GM12873 (cell line): ENCODE measurements around the gene SLC6A18.

Source experiments
- CTCF ChIP-seq: IDR thresholded peaks from 2 replicates; pipeline ENCODE4 v1.5.1; 2012; ENCODE audit warnings: low read depth, mild to moderate bottlenecking, moderate library complexity, low read length, control low read depth; ENCODE audit not compliant: insufficient read depth; ENCODE audit errors: missing control alignments

The SLC6A18 gene

GRCh38 chr5:1189269-1189668 is 35.9 kb upstream of the SLC6A18 start:
- no peak for TF ChIP-seq CTCF

- no peak for TF ChIP-seq CTCF
Measured at GRCh38 chr5:1190278-1190677, 34.9 kb upstream of the SLC6A18 start.

- no peak for TF ChIP-seq CTCF
Measured at GRCh38 chr5:1190837-1191239, 34.3 kb upstream of the SLC6A18 start.

- no peak for TF ChIP-seq CTCF
Measured at GRCh38 chr5:1192971-1193590, 32.1 kb upstream of the SLC6A18 start.

- no peak for TF ChIP-seq CTCF
Measured at GRCh38 chr5:1193591-1193985, 31.6 kb upstream of the SLC6A18 start.

- TF ChIP-seq CTCF = no peak
Measured at GRCh38 chr5:1194378-1194777, 30.8 kb upstream of the SLC6A18 start.

GRCh38 chr5:1195439-1195838 is 29.7 kb upstream of the SLC6A18 start:
- TF ChIP-seq CTCF = no peak
